Measurements from ENCODE around the gene RASGEF1B.

DNA sequence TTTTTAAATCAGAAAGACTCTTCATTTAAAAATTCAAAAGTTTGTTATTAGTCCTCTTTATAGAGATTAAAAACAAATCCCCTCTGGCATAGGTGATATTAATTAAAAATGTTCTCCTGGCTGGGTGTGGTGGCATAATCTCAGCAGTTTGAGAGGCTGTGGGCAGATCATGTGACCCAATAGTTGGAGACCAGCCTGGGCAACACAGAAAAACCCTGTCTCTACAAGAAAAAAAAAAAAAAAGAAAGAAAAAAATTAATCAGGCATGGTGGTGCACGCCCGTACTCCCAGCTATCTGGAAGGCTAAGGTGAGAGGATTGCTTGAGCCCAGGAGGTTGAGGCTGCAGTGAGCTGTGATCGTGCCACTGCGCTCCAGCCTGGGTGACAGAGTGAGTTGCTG is 38.9 kb downstream of the RASGEF1B start:
- TF ChIP-seq, protein P1, sequence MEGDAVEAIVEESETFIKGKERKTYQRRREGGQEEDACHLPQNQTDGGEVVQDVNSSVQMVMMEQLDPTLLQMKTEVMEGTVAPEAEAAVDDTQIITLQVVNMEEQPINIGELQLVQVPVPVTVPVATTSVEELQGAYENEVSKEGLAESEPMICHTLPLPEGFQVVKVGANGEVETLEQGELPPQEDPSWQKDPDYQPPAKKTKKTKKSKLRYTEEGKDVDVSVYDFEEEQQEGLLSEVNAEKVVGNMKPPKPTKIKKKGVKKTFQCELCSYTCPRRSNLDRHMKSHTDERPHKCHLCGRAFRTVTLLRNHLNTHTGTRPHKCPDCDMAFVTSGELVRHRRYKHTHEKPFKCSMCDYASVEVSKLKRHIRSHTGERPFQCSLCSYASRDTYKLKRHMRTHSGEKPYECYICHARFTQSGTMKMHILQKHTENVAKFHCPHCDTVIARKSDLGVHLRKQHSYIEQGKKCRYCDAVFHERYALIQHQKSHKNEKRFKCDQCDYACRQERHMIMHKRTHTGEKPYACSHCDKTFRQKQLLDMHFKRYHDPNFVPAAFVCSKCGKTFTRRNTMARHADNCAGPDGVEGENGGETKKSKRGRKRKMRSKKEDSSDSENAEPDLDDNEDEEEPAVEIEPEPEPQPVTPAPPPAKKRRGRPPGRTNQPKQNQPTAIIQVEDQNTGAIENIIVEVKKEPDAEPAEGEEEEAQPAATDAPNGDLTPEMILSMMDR (IDR thresholded peaks at IDR 0.05), result no peak
- no peak for TF ChIP-seq POLR2A (IDR thresholded peaks at IDR 0.05)

Measured in body of pancreas (tissue), 4 donors.